Mesenteric fat pad (tissue), 1 donor: ENCODE results near the gene CDH13. TPM values are rescaled to one million over a fixed set of nuclear protein-coding genes. Genes with fewer than 3 reads are reported as not detected.

Experiments used
- DNase-seq: peaks from one replicate; pipeline ENCODE4 v3.0.0-alpha.2; 2020; ENCODE audit warnings: low spot score
- total RNA-seq: library from RNA; stranded (reverse); fragmentation: NEBNext Ultra II Directional; extraction: Animal tissue kit (Norgen Biotek cat#: 25700); gene quantifications from one replicate; pipeline ENCODE4 v1.2.1, GENCODE V29; 2021
- donor health status: DM: yes; HTN: yes; CAD: no.

CDH13 gene
- total RNA-seq, 1 donor from 2014 or later: 18.3 TPM

GRCh38 chr16:82936941-82937551, 310.3 kb downstream of the CDH13 start:
- no peak for DNase-seq

- no peak for DNase-seq
Measured at GRCh38 chr16:82937926-82938520, 311.3 kb downstream of the CDH13 start.

GRCh38 chr16:82943371-82943770, 316.6 kb downstream of the CDH13 start:
- no peak for DNase-seq

GRCh38 chr16:82945420-82946101, 318.8 kb downstream of the CDH13 start:
- DNase-seq: no peak

GRCh38 chr16:82947698-82948097, 320.9 kb downstream of the CDH13 start:
- no peak for DNase-seq

- no peak for DNase-seq
Measured at GRCh38 chr16:82949016-82949415, 322.2 kb downstream of the CDH13 start.

- DNase-seq: no peak
Measured at GRCh38 chr16:82953517-82953916, 326.7 kb downstream of the CDH13 start.

GRCh38 chr16:82954224-82954929, 327.6 kb downstream of the CDH13 start:
- DNase-seq: no peak

- no peak for DNase-seq
Measured at GRCh38 chr16:82955741-82956348, 329.1 kb downstream of the CDH13 start.

GRCh38 chr16:82957212-82957611, 330.4 kb downstream of the CDH13 start:
- no peak for DNase-seq

GRCh38 chr16:82960918-82961317, 334.1 kb downstream of the CDH13 start:
- no peak for DNase-seq

GRCh38 chr16:82963653-82964052, 336.9 kb downstream of the CDH13 start:
- no peak for DNase-seq

GRCh38 chr16:82965808-82966207, 339.0 kb downstream of the CDH13 start:
- no peak for DNase-seq

- no peak for DNase-seq
Measured at GRCh38 chr16:82967424-82967823, 340.7 kb downstream of the CDH13 start.

- DNase-seq: no peak
Measured at GRCh38 chr16:82971126-82971525, 344.4 kb downstream of the CDH13 start.

GRCh38 chr16:82972331-82972919, 345.7 kb downstream of the CDH13 start:
- no peak for DNase-seq

GRCh38 chr16:82979406-82980111, 352.8 kb downstream of the CDH13 start:
- no peak for DNase-seq

GRCh38 chr16:82980810-82981209, 354.0 kb downstream of the CDH13 start:
- DNase-seq: no peak

GRCh38 chr16:82987767-82988166, 361.0 kb downstream of the CDH13 start:
- no peak for DNase-seq

GRCh38 chr16:82990155-82990554, 363.4 kb downstream of the CDH13 start:
- DNase-seq: no peak

GRCh38 chr16:82991410-82991809, 364.6 kb downstream of the CDH13 start:
- no peak for DNase-seq
